Measurements from ENCODE around the gene RTCB.

Gene RTCB

DNA sequence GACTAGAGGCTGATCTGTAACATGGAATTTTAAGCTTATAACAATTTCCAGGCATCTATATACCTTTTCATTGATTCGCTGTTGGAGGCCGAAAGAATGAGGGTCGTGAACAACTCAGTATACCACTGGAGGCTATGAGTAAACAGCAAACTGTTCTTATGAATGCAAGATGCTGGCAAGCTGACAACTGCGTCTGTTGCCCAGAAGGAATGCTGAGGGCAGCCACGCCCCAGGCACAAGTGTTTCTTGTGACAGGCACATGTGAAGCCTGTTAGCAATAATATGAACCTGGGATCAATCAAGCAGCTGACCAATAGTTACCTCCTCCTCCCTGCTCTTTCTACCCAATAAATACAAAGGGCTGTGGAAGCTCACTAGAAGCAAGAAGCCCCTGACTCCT, 15.3 kb downstream of the RTCB start:
- no peak for DNase-seq (ENCODE audit: low spot score)
- Histone ChIP-seq H3K4me3 (no peak overlapping the region), H3K27ac (no peak overlapping the region)
- TF ChIP-seq, protein P1, sequence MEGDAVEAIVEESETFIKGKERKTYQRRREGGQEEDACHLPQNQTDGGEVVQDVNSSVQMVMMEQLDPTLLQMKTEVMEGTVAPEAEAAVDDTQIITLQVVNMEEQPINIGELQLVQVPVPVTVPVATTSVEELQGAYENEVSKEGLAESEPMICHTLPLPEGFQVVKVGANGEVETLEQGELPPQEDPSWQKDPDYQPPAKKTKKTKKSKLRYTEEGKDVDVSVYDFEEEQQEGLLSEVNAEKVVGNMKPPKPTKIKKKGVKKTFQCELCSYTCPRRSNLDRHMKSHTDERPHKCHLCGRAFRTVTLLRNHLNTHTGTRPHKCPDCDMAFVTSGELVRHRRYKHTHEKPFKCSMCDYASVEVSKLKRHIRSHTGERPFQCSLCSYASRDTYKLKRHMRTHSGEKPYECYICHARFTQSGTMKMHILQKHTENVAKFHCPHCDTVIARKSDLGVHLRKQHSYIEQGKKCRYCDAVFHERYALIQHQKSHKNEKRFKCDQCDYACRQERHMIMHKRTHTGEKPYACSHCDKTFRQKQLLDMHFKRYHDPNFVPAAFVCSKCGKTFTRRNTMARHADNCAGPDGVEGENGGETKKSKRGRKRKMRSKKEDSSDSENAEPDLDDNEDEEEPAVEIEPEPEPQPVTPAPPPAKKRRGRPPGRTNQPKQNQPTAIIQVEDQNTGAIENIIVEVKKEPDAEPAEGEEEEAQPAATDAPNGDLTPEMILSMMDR (IDR thresholded peaks at IDR 0.05): no peak

DNA sequence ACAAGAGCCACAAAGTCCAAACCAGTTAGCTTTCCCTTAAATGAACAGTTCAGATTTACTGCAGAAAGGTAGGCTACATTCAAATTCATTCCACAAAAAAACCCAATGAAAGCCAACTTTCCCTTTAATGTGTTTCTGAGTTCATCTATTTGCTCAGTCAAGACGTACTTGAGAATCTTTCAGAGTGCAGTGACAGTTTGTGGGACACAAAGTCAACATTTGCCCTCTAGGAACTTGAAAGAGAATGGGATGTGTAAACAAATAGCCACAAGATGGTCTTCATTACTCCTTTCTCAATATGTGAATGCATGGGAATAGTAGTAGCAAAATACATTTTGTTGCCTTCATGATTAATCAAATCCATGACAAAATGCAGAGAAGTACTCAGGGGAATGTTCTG, 15.8 kb downstream of the RTCB start:
- no peak overlapping the region for H3K27ac ChIP-seq
- H3K4me3 ChIP-seq: no peak overlapping the region
- TF ChIP-seq, protein P1 (IDR thresholded peaks at IDR 0.05): no peak
- no peak for DNase-seq (ENCODE audit: low spot score)

DNA sequence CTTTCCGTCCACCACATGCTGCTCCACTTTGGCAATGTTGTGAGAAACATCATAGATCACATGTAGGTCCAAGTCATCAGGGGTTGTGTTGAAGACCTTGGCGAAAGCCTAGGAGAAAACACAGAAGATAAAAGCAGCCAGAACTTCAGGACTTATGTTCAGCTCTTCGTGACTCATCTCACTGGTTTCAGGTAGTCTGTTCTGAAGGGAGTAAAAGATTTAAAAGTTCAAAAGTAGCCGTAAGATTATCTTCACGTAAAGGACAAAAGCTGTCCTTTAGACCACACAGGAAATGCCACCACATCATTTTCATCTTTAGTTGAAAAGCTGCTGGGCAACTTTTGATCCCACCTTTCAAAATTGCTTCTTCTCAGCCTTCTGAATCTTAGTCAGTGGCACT, 16.9 kb downstream of the RTCB start:
- Histone ChIP-seq H3K4me3 (no peak overlapping the region), H3K27ac (no peak overlapping the region)
- TF ChIP-seq, protein P1 (IDR thresholded peaks at IDR 0.05): no peak
- no peak for DNase-seq (ENCODE audit: low spot score)

DNA sequence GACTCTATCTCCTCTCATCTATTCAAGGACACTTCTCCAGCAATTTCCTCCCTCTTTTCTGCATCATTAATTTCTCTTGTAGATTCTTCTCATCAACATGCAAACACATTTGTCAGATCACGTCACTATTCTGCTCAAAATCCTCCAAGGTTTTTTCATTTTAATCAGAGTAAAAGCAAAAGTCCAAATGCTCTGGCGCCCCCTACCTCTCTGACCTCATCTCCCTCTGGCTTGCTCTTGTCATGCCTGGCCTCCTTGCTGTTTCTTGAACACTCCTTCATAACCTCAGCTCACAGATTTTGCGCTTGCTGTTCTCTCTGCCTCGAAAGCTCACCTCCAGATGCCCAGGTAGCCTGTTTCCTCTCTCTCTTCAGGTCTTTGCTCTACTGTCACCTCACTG, 22.4 kb downstream of the RTCB start:
- H3K27ac ChIP-seq: no peak overlapping the region
- DNase-seq (ENCODE audit: low spot score): no peak
- no peak overlapping the region for H3K4me3 ChIP-seq
- TF ChIP-seq, protein P1 (IDR thresholded peaks at IDR 0.05): no peak

DNA sequence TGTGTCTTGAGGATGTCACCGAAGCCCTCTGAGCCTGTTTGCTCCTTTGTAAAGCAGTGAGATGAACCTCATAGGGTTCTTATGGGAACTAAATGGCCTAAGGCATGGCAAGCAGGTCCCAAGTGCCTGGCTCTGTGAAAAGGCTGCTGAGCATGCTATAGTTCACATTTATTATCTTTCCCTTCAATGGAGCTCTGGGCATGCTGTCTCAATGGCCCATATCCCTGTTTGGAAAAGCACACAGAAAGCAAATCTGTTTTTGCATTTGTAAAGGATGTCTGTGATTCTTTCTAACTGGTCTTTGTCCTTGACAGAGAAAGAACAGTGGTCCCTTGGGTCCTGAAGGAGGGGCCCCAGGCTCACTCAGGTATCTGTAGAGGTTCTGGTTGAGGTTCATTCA, 26.4 kb downstream of the RTCB start:
- no peak overlapping the region for H3K4me3 ChIP-seq
- H3K27ac ChIP-seq: no peak overlapping the region
- TF ChIP-seq, protein P1 (IDR thresholded peaks at IDR 0.05): no peak
- DNase-seq (ENCODE audit: low spot score): no peak

DNA sequence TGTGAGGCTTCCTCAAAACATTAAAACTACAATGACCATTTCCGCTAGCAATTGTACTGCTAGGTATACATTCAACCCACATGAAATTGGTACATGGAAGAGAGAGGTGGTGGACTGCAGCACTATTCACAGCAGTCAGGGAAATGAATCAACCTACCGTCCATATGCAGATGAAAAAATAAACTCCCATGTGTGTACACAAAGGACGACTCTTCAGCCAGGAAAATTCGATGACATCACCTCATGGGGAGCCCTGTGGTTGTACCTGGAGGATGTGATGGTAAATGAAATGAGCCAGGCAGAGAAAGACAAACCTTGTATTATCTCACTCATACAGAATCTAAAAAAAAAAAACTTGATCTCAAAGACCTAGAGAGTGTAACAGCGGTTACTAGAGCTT, 31.1 kb downstream of the RTCB start:
- TF ChIP-seq, protein P1 (IDR thresholded peaks at IDR 0.05): no peak
- no peak for DNase-seq (ENCODE audit: low spot score)
- H3K27ac ChIP-seq: no peak overlapping the region
- no peak overlapping the region for H3K4me3 ChIP-seq

DNA sequence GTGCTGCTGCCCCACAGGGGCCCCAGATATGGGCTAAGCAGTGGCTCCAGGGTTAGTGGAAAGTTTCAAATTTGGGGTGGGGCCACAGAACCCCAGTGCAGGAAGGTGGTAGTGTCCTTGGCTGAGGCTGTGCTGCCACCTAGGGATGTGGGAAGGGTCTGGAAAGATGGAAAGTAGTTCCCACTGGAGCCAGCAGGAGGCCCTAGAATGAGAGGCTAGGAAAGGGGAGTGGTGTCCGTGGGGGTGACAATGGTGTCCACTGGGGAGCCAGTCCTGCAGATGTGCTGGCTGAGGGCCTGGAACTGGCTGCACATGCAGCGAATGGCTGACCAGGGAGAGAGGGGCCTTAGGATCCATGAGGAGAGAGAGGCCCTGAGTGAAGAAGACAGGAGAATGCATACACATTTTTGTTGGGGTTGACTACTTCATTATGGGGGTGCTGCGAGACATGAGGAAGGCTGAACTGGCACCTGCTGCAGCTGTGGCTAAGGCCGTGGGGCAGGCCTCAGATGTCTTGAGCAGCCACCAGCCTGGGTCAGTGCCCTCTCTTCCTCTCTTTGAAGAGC, 33.3 kb downstream of the RTCB start:
- TF ChIP-seq, protein P1 (IDR thresholded peaks at IDR 0.05): no peak
- DNase-seq (ENCODE audit: low spot score): no peak
- no peak overlapping the region for H3K27ac ChIP-seq
- no peak overlapping the region for H3K4me3 ChIP-seq

Measured in coronary artery (tissue), 2 donors.